Measurements from ENCODE around the gene ALLC.

The ALLC gene

DNA sequence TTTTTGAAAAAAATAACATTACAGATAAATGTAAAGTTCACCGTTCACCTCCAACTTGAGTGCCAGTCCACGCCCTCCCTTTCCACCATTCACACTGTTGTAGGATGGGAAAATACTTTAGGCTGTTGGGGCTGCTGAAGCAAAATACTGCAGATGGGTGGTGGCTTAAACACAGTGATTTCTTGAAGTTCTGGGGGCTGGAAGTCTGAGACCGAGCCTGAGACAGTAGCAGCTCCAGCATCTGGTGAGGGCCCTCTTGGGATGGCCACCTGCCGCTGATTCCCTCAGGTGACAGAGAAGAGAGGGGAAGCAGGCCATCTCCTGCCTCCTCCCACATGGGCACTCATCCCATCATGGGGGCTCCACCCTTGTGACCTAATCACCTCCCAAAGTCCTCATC, 17.7 kb downstream of the ALLC start:
- no peak for DNase-seq (ENCODE audit: low read depth in 4 of 4, low spot score in 1 of 4)

DNA sequence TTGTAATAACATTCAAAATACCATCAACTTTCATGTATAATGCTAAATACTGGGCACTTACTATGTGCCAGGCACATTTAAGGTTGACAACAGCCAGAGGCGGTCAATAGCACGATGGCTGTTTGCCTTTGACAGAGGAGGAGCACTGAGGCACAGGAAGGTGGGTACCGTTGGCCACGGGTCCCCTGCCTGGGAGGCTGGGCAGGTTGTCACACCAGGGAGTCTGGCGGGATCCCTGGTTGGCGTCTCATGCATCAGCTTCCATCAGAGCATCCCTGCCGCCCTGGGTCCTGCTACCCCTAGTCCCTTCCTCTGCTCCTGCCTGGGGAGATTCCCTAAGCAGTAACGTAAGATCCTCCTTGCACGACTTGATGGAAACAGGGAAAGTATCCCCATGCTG, 19.4 kb downstream of the ALLC start:
- DNase-seq (ENCODE audit: low read depth in 4 of 4, low spot score in 1 of 4) = no peak

DNA sequence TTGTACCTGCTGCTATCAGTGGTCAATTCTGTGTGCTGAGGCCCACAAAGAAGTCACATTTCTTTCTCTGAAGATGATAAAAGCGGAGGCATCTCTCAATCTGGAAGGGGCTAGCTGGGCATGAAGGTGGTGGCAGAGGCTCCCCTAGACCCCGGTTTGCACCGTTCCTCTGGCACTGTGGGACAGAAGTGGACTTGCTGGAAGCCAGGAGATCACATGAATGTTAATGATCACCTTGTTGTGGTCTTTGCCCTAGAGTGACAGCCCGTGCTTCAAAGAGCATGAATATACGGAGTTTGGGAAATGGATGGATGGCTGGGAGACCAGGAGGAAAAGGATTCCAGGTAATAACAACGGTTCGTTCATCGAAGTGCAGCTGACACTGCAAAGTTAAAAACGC, 20.2 kb downstream of the ALLC start:
- no peak for DNase-seq (ENCODE audit: low read depth in 4 of 4, low spot score in 1 of 4)

DNA sequence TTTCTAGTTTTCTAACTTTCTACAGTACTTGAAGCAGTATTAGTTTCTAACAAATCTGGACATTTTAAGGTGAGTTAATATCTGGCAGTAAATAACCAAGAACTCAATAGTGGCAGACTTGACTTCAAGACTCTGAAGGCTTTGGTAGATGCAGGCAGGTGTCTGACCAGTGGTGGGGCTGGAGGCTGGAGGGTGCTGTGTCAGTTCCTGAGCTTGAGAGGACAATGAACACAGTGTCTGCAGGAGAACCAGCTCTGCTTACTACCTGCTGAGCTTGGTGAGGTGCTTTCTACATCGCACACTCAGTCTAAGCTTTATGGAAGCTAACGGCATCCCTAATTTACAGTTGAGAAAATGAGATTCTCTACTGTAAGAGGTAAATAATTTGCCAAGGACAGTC, 21.2 kb downstream of the ALLC start:
- DNase-seq (ENCODE audit: low read depth in 4 of 4, low spot score in 1 of 4) = no peak

DNA sequence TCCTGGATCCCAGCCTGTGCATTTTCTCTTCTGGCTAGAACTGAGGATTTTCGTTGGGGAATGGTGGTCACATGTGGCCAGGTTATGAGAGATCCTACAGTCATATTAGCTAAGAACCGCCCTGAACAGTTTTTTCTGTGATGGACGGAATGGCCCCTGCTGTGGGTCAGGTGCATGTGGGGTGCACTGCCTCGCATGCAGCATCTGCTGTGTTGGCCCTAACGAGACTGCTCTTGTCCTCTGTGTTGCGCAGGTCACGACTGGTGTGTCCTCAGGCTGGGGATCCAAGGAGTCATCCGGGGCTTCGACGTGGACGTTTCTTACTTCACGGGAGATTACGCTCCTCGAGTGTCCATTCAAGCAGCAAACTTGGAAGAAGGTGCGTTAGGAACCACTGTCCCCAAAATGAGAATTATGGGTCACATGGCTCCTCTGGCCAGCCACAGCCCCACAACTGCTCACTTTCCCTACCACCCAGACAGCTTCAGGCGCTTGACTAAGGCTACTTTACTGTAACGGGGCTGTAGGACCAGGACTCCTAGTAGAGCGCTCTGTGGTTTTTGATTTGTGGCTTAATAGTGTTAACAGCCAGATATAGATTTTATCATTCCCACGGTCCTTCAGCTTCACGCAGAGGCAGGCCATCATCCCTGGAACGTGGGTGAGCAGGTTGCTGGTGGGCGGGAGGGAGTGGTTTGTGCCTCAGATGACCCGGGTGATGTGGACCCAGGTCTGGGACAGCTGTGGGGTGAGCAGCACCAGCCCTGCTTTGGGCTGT, 21.8 kb downstream of the ALLC start:
- DNase-seq (ENCODE audit: low read depth in 4 of 4, low spot score in 1 of 4) = no peak

DNA sequence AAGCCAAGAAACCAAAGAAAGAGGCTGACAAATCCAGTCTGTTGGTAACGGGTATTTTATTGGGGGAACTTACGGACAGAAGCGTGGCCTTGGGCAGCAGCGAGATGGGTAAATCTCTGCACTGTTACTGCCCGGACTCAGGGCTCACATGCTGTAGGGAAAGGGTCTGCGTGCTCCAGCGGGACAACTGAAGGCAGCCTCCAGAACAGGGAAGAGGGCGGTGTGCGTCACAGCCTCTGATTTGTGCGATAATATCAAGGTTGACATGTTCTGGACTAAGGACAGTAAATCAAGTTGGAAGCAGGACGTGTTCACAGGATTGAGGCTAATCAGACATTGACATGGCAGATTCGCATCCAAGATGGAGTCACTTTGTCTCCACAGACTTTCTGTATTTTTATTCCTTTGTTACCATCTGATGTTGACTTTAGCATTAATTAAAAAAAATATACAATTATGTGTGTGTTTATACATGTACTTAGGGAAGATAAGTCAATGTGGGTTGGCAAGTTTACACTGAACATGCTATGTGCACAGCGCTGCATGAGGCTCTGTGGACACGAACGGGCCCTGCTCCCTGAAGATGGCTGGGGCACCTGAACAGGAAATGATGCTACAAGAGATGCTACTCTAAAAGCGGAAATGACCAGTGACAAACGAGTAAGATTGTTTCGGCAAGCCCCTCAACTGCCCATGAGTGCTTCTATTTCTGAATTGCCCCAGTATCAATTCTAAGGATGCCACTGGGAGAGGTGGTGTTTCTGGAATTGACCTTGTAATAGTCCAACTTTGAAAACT, 22.7 kb downstream of the ALLC start:
- DNase-seq (ENCODE audit: low read depth in 4 of 4, low spot score in 1 of 4) = no peak

DNA sequence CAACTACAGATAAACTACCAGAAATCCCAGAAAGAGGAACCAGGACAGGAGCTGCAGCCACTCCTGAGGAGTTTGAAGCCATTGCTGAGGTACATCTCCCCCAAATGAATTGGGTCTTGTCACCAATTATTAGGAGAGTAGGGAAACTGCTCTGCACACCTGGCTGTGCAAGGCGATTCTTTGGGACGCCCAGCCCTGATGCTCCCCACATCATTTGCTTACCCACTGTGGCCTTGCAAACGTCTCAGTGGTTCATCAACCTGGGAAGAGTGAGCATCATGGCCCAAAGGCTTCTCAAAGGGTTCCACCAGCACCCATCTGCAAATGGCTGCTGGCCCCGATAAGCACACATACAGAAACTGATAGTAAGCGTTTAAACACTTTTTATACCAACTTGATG, 23.6 kb downstream of the ALLC start:
- no peak for DNase-seq (ENCODE audit: low read depth in 4 of 4, low spot score in 1 of 4)

DNA sequence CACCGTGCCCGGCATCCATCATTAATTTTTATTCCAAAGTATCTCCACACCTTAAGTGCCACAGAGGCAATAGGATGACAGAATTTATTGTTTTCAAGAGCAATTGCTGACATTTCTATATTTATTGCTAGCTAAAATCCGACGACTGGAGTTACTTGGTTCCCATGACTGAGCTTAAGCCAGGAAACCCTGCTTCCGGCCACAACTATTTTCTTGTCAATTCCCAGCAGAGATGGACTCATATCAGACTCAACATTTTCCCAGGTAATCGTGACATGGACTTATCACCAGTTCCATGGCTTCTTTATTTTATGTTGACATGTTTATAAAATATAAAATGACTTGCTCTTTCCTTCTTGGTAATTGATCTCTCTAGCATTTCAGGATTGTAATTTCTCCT, 24.8 kb downstream of the ALLC start:
- no peak for DNase-seq (ENCODE audit: low read depth in 4 of 4, low spot score in 1 of 4)

DNA sequence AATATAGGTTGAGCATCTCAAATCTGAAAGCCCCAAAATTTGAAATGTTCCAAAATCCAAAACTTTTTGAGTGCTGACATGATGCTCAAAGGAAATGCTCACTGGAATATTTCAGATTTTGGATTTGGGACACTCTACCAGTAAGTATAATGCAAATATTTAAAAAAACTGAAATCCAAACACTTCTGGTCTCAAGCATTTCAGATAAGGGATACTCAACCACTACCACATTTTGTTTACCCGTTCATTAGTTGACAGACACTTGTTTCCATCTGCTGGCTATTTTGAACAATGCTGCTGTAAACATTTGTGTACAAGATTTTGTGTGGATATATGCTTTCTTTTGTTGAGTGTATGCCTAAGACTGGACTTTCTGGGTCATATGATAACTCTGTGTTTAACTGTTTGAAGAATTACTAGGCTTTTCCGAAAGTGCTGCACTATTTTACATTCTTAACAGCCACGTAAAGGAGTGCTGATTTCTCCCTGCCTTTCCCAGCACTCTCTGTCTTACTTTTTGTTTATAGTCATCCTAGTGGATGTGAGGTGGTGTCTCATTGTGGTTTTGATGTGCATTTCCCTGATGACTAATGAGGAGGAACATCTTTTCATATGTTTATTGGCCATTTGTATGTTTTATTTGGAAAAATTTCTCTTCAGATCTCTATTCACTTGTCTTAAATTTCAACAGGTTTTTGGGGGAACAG, 25.9 kb downstream of the ALLC start:
- no peak for DNase-seq (ENCODE audit: low read depth in 4 of 4, low spot score in 1 of 4)

DNA sequence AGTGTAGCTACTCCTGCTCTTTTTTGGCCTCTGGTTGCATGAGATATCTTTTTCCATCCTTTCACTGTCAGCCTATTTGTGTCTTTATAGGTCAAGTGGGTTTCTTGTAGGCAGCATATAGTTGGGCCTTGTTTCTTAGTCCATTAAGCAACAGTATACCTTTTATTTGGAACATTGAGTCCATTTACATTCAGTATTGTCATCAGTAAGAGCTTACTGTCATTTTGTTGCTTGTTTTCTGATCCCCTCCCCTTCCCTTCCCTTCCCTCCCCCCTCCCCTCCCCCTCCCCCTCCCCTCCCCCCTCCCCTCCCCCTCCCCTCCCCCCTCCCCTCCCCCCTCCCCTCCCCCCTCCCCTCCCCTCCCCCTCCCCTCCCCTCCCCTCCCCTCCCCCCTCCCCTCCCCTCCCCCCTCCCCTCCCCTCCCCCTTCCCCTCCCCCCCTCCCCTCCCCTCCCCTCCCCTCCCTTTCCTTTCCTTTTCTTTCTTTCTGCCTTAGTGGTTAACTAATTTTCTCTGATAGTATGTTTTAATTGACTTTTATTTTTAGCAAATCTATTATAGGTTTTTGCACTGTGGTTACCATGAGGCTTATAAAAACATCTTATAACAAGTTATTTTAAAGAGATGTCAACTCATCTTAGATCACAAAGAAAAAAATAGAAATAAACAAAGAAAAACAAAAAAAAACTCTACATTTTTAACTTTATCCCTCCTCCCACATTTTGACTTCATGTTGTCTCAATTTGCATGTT, 32.2 kb downstream of the ALLC start:
- no peak for DNase-seq (ENCODE audit: low read depth in 4 of 4, low spot score in 1 of 4)

DNA sequence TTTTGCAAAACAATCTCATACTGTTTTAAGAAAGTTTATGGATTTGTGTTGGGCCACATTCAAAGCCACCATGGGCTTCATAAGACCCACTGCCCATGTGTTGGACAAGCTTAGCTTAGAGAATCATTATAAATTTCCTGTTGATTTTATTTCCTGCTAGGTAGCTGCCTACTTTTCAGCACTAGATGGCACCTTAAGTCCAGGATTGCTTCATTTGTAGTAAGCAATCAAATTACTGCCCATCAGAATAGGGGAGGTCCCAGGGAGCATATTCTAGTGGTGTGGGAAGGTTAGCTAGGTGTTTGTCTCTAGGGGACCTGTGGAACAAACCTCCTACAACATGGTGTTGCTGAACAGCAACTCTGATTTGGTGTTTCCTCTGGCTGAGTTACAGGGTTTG, 34.4 kb downstream of the ALLC start:
- DNase-seq (ENCODE audit: low read depth in 4 of 4, low spot score in 1 of 4) = no peak

DNA sequence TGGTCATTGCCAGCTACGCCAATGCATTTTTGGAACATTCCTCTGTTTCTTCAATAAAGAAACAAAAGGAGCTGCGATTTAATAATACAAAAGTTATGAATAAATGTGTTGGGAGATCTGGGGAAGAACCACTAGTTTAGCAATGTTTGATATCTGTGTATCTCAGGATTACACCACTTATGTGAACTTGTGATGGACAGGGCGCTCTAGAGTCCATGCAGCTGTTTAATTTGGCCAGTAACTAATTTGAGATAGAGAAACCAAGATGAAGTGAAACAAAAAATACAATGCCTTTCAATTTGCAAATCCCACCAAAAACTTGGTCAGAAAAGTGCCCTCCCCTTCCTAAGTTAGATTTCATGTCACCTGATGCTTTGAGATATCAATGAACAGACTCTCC, 38.5 kb downstream of the ALLC start:
- no peak for DNase-seq (ENCODE audit: low read depth in 4 of 4, low spot score in 1 of 4)

DNA sequence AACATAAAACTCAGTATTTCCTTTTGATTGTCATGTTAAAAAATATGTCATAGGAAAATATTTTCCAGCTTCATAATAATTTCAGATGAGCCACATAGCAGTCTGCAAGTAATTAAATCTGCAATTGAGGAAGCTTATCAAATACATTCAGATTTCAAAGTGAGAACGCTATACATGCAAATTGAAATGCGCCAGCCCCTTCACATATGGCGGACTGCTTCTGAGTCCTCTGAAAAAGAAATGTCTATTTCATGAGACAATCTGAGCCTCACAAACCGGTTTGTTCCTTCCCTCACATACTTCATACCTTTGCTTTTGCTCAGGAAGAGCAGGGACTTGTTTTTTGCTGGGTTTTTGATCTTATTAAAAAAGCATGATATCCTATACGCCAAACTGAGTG, 43.1 kb downstream of the ALLC start:
- DNase-seq (ENCODE audit: low read depth in 4 of 4, low spot score in 1 of 4) = no peak

DNA sequence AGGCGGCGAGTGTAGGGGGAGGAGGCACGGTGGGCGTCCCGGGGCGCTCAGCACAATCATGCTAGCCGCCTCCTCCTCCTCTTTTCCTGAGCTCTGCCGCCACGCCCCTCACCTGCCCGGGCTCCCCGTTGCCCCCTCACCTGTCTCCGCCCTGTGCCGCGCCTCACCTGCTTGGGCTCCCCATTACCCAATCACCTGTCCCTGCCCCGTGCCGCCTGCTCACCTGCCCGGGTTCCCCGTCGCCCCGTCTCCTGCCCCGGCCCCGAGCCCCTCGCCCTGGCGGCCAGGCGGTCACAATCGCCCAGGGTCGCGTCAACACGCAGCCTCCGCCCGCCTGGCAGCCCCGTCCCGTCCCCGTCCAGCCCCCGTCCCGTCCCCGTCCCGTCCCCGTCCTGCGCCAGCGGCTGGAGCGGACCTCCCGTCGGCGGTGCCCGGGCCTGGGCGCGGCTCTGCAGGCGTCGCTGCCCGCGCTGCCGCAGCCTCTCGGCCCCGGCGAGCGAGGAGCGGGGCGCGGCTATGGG, 45.3 kb downstream of the ALLC start, which contains the start of gene DCDC2C:
DCDC2C (plus strand) TSS at position 340 of the 521 bp plus-strand sequence; CDS start at position 517, 177 bp downstream.
- no peak for DNase-seq (ENCODE audit: low read depth in 4 of 4, low spot score in 1 of 4)

DNA sequence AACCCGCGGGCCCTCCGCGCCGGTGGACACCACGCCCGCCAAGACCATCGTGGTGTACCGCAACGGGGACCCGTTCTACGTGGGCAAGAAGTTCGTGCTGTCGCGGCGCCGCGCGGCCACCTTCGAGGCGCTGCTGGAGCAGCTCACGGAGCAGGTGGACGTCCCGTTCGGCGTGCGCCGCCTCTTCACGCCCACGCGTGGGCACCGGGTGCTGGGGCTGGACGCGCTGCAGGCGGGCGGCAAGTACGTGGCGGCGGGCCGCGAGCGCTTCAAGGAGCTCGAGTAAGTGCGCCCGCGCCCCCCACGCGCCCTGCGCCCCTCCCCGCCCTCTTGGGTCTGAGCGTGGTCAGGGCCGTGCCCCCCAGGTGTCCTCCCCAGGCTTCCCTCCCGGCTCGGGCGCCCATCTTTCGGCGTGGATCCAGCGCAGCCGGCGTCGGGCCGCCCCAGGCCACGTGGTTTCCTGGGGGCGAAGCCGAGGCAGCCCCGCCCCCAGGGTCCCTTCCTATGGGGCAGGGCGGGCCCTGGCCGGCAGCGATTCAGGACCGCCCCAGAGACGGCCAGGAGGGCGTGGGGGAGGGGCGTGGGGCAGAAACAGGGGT, 45.9 kb downstream of the ALLC start:
- DNase-seq (ENCODE audit: low read depth in 4 of 4, low spot score in 1 of 4) = no peak

DNA sequence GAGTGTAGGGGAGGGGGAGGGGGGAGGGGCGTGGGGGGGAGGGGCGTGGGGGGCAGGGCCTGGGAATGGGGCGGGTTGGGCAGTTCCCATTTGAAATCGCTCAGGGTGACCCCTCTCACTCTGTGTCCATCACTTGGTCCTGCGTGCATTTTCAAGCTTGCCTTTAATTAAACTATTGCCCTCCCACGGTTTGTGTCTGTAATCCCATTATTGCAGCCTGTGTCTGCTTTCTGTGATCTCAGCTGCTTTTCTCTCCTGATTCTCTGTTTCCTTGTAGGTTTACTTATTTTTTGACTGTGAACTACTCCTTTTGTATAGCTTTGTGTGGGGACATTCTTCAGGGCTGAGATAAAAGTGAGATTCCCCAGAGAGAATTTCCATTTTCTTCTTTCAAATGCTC, 46.7 kb downstream of the ALLC start:
- DNase-seq (ENCODE audit: low read depth in 4 of 4, low spot score in 1 of 4) = no peak

DNA sequence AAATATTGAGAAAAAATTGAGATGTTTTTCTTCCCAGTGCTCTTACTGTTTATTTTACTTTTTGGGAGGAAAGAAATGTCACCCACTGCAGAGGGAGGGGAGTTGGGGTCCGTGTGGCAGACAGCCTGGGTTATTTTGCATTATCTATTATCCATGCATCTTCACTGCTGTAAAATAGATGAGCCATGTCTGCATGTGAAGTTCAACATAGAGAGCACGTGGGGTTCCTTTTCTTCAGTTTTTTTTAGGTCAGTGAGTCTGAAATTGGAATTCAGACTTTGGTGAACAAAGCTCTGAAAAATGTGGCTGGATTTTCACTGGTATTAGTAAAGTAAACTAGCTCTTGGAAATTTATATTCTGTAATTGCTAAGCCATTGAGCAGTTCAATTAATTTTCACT, 47.8 kb downstream of the ALLC start:
- no peak for DNase-seq (ENCODE audit: low read depth in 4 of 4, low spot score in 1 of 4)

DNA sequence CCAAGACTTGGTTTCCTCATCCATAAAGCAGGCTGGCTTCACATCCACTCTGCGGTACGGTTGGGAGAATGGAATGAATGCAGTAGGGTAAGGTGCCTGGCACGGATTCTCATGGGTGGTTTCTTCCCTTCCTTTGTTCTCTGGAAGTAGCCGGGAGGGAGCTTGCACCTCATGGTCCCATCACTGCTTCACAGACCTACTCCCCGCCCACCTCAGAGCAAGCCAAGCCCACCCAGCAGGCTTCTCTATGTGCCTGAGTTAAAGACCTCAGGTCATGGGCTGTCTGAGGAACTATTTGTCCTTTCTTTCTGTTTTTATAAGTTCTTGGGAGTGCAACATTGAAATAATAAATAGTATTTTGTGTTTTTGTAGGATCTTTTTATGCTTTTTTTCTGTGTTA, 48.9 kb downstream of the ALLC start:
- no peak for DNase-seq (ENCODE audit: low read depth in 4 of 4, low spot score in 1 of 4)

DNA sequence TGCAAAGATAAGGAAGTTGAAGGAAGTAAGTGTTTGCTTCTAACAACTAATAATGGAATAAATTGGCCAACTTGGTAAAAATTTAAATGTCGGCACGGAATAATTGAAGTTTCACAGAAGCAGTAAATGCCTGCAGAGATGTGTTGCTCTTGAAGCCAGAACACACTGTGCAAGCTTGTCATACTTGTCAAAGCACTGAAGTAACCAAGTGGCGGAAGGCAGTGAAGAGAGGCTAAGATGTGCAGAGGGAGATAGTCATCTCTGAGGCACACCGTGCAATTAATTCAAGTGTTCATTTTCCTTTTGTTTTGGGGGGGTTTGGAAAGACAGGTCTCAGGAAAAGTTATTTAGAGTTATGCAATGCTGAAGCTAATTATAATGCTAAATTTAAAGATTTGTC, 50.6 kb downstream of the ALLC start:
- no peak for DNase-seq (ENCODE audit: low read depth in 4 of 4, low spot score in 1 of 4)

DNA sequence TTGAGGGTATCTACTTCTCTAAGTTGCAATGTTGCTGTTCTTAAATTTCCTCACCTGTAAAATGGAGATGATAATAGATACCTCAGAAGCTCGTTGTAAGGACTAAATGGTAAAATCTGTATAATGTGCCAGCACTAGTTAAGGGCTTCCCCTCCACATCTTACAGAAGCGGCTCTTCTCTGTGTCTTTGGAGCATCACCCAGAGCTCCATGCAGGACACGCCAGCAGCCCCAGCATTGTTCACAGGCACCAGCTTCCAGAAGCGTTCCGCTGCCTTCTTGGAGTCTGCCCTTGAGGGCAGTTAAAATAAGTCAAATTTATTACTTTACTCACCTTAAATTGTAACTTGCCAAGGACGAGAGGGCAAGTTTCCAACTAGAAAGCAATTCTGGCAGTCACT, 51.2 kb downstream of the ALLC start:
- no peak for DNase-seq (ENCODE audit: low read depth in 4 of 4, low spot score in 1 of 4)

DNA sequence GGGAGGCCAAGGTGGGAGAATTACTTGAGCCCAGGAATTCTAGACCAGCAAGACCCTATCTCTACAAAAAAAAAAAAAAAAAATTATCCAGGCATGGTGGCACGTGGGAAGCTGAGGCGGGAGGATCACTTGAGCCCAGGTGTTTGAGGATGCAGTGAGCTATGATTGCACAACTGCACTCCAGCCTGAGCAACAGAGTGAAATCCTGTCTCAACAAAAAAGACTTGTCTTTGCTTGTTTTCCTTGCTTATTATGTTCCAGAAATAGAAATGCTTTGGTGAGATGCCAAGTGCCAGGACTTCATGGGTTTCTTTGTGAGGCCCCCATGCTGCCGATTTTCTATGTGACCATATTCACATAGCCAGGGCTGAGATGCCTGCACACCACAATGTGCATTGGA, 54.4 kb downstream of the ALLC start:
- no peak for DNase-seq (ENCODE audit: low read depth in 4 of 4, low spot score in 1 of 4)

Data from stimulated activated CD4-positive, alpha-beta T cell treated with anti-CD3 and anti-CD28 coated beads, Interleukin-1b, Interleukin-23, amount 100 ng/mL, for 24 hours (primary cell).